Naive thymus-derived CD4-positive, alpha-beta T cell (primary cell): ENCODE measurements around the gene SHISAL2A. TPM values are rescaled to one million over a fixed set of nuclear protein-coding genes. Genes with fewer than 3 reads are reported as not detected.

Experiments used
- ATAC-seq: fragments of 150-1000 bp; cut with Tn5 transposase; 2 replicates; pipeline ENCODE4 v1.10.0; 2021; ENCODE audit warnings: mild to moderate bottlenecking, moderate library complexity
- CTCF ChIA-PET: fragments of 350-600 bp; sonication (Branson Sonifier 250); formaldehyde crosslinking; loops from one replicate; lab custom pipeline; 2021; ENCODE audit warnings: antibody characterized with exemption; lab: Charles Lee
- POLR2A ChIA-PET: fragments of 350-600 bp; sonication (Branson Sonifier 250); formaldehyde crosslinking; loops from one replicate; lab custom pipeline; 2021; ENCODE audit warnings: antibody characterized with exemption, inconsistent platforms; lab: Charles Lee
- DNase-seq, 9 donors: peaks; one replicate each; pipeline versions ENCODE4 v3.0.0 to v3.0.0-alpha.2; 2020 to 2022; ENCODE audit warnings: mixed read lengths in 1 of 9
- H3K27ac ChIP-seq: one replicate; pipeline ENCODE4 v1.7.0; 2013; ENCODE audit warnings: mild to moderate bottlenecking, low read depth, low read length, moderate library complexity
- H3K27me3 ChIP-seq, 2 donors: one replicate each; pipeline ENCODE4 v1.7.0; 2013; ENCODE audit warnings: low read length in 2 of 2, mild to moderate bottlenecking in 2 of 2, moderate library complexity in 2 of 2; ENCODE audit not compliant: control insufficient read depth in 2 of 2, insufficient read depth in 2 of 2
- H3K36me3 ChIP-seq, 3 experiments: 1 replicate in 2 of 3; 2 replicates in 1 of 3; pipeline ENCODE4 v1.7.0; 2013; ENCODE audit warnings: low read length in 3 of 3, mild to moderate bottlenecking in 3 of 3, moderate library complexity in 1 of 3; ENCODE audit not compliant: insufficient read depth in 3 of 3, control insufficient read depth in 2 of 3
- H3K4me1 ChIP-seq, 2 donors: one replicate each; pipeline ENCODE4 v1.7.0; 2013; ENCODE audit warnings: low read length in 2 of 2, mild to moderate bottlenecking in 2 of 2, moderate library complexity in 1 of 2; ENCODE audit not compliant: control insufficient read depth in 2 of 2, insufficient read depth in 2 of 2
- H3K4me3 ChIP-seq: 2 replicates; pipeline ENCODE4 v1.7.0; 2013; ENCODE audit warnings: mild to moderate bottlenecking, low read length
- H3K9me3 ChIP-seq, 3 experiments: 1 replicate in 2 of 3; 2 replicates in 1 of 3; pipeline ENCODE4 v1.7.0; 2013; ENCODE audit warnings: low read length in 3 of 3; ENCODE audit not compliant: control insufficient read depth in 2 of 3
- H3K27ac Mint-ChIP-seq, 9 donors: one replicate each; pipeline ENCODE4 v1.8.0; 2020 to 2022; ENCODE audit warnings: mixed read lengths in 9 of 9, mild to moderate bottlenecking in 8 of 9, moderate library complexity in 5 of 9, inconsistent platforms in 2 of 9
- H3K27me3 Mint-ChIP-seq, 5 donors: one replicate each; pipeline ENCODE4 v1.8.0; 2021 to 2022; ENCODE audit warnings: mixed read lengths in 5 of 5, mild to moderate bottlenecking in 1 of 5
- H3K36me3 Mint-ChIP-seq, 5 donors: one replicate each; pipeline ENCODE4 v1.8.0; 2020 to 2022; ENCODE audit warnings: mixed read lengths in 5 of 5, mild to moderate bottlenecking in 3 of 5, inconsistent platforms in 1 of 5
- H3K4me1 Mint-ChIP-seq, 7 donors: one replicate each; pipeline ENCODE4 v1.8.0; 2020 to 2022; ENCODE audit warnings: mixed read lengths in 7 of 7, mild to moderate bottlenecking in 3 of 7, inconsistent platforms in 1 of 7
- H3K4me3 Mint-ChIP-seq, 10 donors: one replicate each; pipeline ENCODE4 v1.8.0; 2020 to 2022; ENCODE audit warnings: mild to moderate bottlenecking in 10 of 10, mixed read lengths in 10 of 10, moderate library complexity in 6 of 10, inconsistent platforms in 2 of 10
- H3K9me3 Mint-ChIP-seq, 11 donors: one replicate each; pipeline ENCODE4 v1.8.0; 2020 to 2022; ENCODE audit warnings: mixed read lengths in 11 of 11, mild to moderate bottlenecking in 4 of 11, inconsistent platforms in 1 of 11, moderate library complexity in 1 of 11
- intact Hi-C, 2 donors: fragments of 100-400 bp; cut with micrococcal nuclease; formaldehyde crosslinking; loops; one replicate each; pipeline ENCODE4 v1.15.1; 2023
- polyA plus RNA-seq, 2 donors: library from polyadenylated mRNA; unstranded; fragments of 300-500 nt; fragmentation: Illumina TruSeq; gene quantifications; one replicate each; pipeline ENCODE4 v1.2.3, GENCODE V29; 2021
- total RNA-seq, 6 experiments: library from RNA in 5 of 6; stranded (reverse) in 5 of 6; gene quantifications; 1 replicate in 5 of 6; 2 replicates in 1 of 6; pipeline ENCODE4 v1.2.3 and lab custom pipeline; 2021 to 2026

SHISAL2A gene
- total and polyA plus RNA-seq, 7 experiments from 2014 or later, result 6.8 to 87.1 (median 47.6) TPM

DNA sequence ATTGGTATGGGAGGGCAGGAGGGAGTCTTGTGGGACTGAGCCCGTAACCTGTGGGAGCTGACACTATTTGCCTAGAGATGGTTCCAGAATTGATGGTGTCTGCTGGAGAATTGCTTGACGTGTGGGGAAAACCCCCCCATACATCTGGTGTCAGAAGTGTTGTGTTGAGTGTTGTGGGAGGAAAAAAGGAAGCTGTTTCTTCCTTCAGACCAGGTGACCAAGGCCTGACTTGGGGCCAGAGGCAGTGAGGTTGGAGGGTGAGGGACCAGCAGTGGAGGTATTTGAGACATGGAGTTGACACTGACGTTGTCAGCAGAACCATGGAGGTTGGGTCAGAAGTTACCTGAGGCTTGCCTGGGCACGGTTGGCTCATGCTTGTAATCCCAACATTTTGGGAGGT, 8.3 kb downstream of the SHISAL2A start:
- no peak overlapping the region for H3K27ac ChIP-seq
- ChIA-PET CTCF (interaction anchor here (1.0 to 1.7 kb wide), 2 partner anchors 25 to 237 kb away, joined by 3 to 5 read pairs; partner anchors contain the start of genes ORC1 and PRPF38A), POLR2A (interaction anchor here (0.6 to 1.7 kb wide), 4 partner anchors 11 to 169 kb away, joined by 3 to 5 read pairs (median 3); partner anchors contain the start of gene TUT4)
- peaks cover 0 to 18% (median 0%) of the 10 kb centered on the region in 3 experiments for H3K36me3 ChIP-seq
- H3K27me3 ChIP-seq, result no peaks in the 10 kb centered on the region
- ATAC-seq (no peak), DNase-seq (no peak)
- Mint-ChIP-seq H3K4me1 (peaks cover 38 to 68% (median 62%) of the 10 kb centered on the region in 7 donors), H3K9me3 (peaks cover 0 to 8% (median 0%) of the 10 kb centered on the region in 11 donors), H3K36me3 (peaks cover 16 to 36% (median 30%) of the 10 kb centered on the region in 5 donors), H3K4me3 (peak overlapping the region in 7 of 10 donors; percentile 2 to 71 (median 61)), H3K27me3 (no peaks in the 10 kb centered on the region), H3K27ac (peak overlapping the region; percentile 72 to 99 (median 84))
- peaks cover 37 to 52% of the 10 kb centered on the region in 2 donors for H3K4me1 ChIP-seq
- H3K9me3 ChIP-seq, result no peaks in the 10 kb centered on the region
- intact Hi-C loops, result no loop called here
- no peak overlapping the region for H3K4me3 ChIP-seq

DNA sequence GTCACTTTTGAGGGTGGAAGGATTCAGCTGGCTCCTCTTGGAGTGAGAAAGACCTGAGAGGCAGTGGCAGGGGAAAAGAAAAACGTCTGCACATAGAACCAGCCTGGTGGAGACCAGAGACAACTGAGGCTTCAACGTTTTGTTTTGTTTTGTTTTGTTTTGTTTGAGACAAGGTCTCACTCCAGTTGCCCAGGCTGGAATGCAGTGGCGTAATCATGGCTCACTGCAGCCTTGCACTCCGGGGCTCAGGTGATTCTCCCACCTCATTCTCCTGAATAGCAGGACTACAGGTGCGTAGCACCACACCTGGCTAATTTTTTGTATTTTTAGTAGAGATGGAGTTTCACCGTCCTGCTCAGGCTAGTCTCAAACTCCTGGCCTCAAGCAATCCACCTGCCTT, 12.3 kb downstream of the SHISAL2A start:
- no peak overlapping the region for H3K27ac ChIP-seq
- no peaks in the 10 kb centered on the region for H3K9me3 ChIP-seq
- ChIA-PET CTCF (no interaction called here), POLR2A (no interaction called here)
- no peak overlapping the region for H3K4me3 ChIP-seq
- no peaks in the 10 kb centered on the region for H3K27me3 Mint-ChIP-seq
- no peaks in the 10 kb centered on the region for H3K27me3 ChIP-seq
- ATAC-seq (no peak), DNase-seq (no peak)
- peaks cover 0 to 8% (median 0%) of the 10 kb centered on the region in 11 donors for H3K9me3 Mint-ChIP-seq
- peaks cover 12 to 53% (median 43%) of the 10 kb centered on the region in 7 donors for H3K4me1 Mint-ChIP-seq
- peaks cover 0 to 53% (median 4%) of the 10 kb centered on the region in 3 experiments for H3K36me3 ChIP-seq
- H3K27ac Mint-ChIP-seq, result peak overlapping the region in 3 of 9 donors; percentile 41 to 99 (median 60)
- peak overlapping the region in 1 of 10 donors; percentile 9 for H3K4me3 Mint-ChIP-seq
- intact Hi-C loops, result no loop called here
- H3K36me3 Mint-ChIP-seq, result peaks cover 16 to 45% (median 31%) of the 10 kb centered on the region in 5 donors
- H3K4me1 ChIP-seq, result peaks cover 10 to 17% of the 10 kb centered on the region in 2 donors

DNA sequence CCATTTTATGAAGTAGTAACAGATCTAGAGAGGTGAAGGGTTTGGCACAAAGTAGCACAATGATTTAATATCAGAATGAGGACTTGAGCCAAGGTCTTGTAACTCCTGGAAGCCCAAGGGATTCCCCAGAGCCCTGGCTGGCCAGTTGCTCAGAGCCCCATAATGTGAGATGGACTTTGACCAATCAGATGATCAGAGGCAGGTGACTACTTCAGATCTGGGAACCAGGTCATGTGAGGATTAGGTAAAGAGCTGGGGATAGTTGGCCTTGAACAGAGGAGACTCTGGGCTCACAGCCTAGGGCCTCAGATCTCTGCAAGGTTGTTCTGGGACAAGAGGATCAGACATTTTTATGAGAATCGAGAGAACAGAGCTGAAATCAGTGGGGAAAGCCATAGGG, 18.9 kb downstream of the SHISAL2A start:
- Histone ChIP-seq H3K9me3 (no peaks in the 10 kb centered on the region), H3K27ac (peak overlapping the region; percentile 18), H3K36me3 (peaks cover 0 to 50% (median 4%) of the 10 kb centered on the region in 3 experiments), H3K4me1 (no peaks in the 10 kb centered on the region), H3K27me3 (no peaks in the 10 kb centered on the region), H3K4me3 (no peak overlapping the region)
- CTCF ChIA-PET, result interaction anchor here (0.5 kb wide), 1 partner anchor 214 kb away, joined by 3 read pairs; no protein-coding TSS in a partner anchor
- no peaks in the 10 kb centered on the region for H3K27me3 Mint-ChIP-seq
- H3K4me1 Mint-ChIP-seq, result peaks cover 5 to 49% (median 23%) of the 10 kb centered on the region in 7 donors
- intact Hi-C loops, result no loop called here
- POLR2A ChIA-PET, result interaction anchor here (0.8 to 1.0 kb wide), 2 partner anchors 9 to 10 kb away, joined by 3 read pairs; no protein-coding TSS in a partner anchor
- DNase-seq, result no peak
- peak overlapping the region in 8 of 9 donors; percentile 43 to 92 (median 66) for H3K27ac Mint-ChIP-seq
- H3K4me3 Mint-ChIP-seq, result no peak overlapping the region
- H3K9me3 Mint-ChIP-seq, result peaks cover 0 to 2% (median 0%) of the 10 kb centered on the region in 11 donors
- no peak for ATAC-seq
- peaks cover 4 to 56% (median 44%) of the 10 kb centered on the region in 5 donors for H3K36me3 Mint-ChIP-seq

DNA sequence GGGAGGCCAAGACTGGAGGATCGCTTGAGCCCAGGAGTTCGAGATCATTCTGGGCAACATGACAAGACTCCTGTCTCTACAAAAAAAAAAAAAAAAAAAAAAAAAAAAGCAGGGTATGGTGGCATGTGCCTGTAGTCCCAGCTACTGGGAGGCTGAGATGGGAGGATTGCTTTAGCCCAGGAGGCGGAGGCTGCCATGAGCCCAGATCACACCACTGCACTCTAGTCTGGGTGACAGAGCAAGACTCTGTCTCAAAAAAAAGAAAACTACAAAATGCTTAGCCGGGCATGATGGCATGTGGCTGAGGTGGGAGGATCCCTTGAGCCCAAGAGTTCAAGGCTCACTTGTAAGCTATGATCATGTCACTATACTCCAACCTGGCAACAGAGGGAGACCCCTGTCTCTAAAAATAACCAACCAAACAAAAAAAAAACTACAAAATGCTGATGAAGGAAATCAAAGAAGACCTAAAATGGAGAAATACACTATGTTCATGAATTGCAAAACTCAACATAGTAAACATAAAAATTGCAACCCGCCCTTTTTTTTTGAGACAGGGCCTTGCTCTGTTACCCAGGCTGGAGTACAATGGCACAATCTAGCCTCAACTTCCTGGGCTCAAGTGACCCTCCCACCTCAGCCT, 20.4 kb downstream of the SHISAL2A start:
- POLR2A ChIA-PET, result interaction anchor here (0.6 kb wide), 1 partner anchor 279 kb away, joined by 3 read pairs; no protein-coding TSS in a partner anchor
- intact Hi-C loops, result no loop called here
- no peaks in the 10 kb centered on the region for H3K4me1 ChIP-seq
- Mint-ChIP-seq H3K27me3 (no peaks in the 10 kb centered on the region), H3K4me3 (no peak overlapping the region), H3K9me3 (peaks cover 0 to 2% (median 0%) of the 10 kb centered on the region in 11 donors), H3K27ac (peak overlapping the region in 8 of 9 donors; percentile 59 to 90 (median 78)), H3K4me1 (peaks cover 5 to 45% (median 24%) of the 10 kb centered on the region in 7 donors), H3K36me3 (peaks cover 4 to 57% (median 39%) of the 10 kb centered on the region in 5 donors)
- no peak for ATAC-seq
- no peaks in the 10 kb centered on the region for H3K27me3 ChIP-seq
- no peak overlapping the region for H3K4me3 ChIP-seq
- no peaks in the 10 kb centered on the region for H3K9me3 ChIP-seq
- CTCF ChIA-PET, result interaction anchor here (0.6 to 0.7 kb wide), 2 partner anchors 58 to 254 kb away, joined by 4 read pairs; no protein-coding TSS in a partner anchor
- no peak overlapping the region for H3K27ac ChIP-seq
- H3K36me3 ChIP-seq, result peaks cover 0 to 45% (median 4%) of the 10 kb centered on the region in 3 experiments
- no peak for DNase-seq

- Mint-ChIP-seq H3K27ac (peak overlapping the region in 6 of 9 donors; percentile 44 to 90 (median 68)), H3K4me1 (peaks cover 5 to 42% (median 20%) of the 10 kb centered on the region in 7 donors), H3K4me3 (no peak overlapping the region), H3K27me3 (no peaks in the 10 kb centered on the region), H3K9me3 (peaks cover 0 to 2% (median 0%) of the 10 kb centered on the region in 11 donors), H3K36me3 (peaks cover 4 to 57% (median 35%) of the 10 kb centered on the region in 5 donors)
- Histone ChIP-seq H3K4me1 (no peaks in the 10 kb centered on the region), H3K27me3 (no peaks in the 10 kb centered on the region), H3K9me3 (no peaks in the 10 kb centered on the region), H3K27ac (no peak overlapping the region), H3K36me3 (peaks cover 0 to 44% (median 0%) of the 10 kb centered on the region in 3 experiments), H3K4me3 (no peak overlapping the region)
- DNase-seq (no peak), ATAC-seq (no peak)
- ChIA-PET CTCF (interaction anchor here (0.6 kb wide), 1 partner anchor 254 kb away, joined by 4 read pairs; no protein-coding TSS in a partner anchor), POLR2A (interaction anchor here (0.6 kb wide), 1 partner anchor 279 kb away, joined by 3 read pairs; no protein-coding TSS in a partner anchor)
- intact Hi-C loops, result no loop called here
Measured at GRCh38 chr1:52654063-52654462, 21.1 kb downstream of the SHISAL2A start.

DNA sequence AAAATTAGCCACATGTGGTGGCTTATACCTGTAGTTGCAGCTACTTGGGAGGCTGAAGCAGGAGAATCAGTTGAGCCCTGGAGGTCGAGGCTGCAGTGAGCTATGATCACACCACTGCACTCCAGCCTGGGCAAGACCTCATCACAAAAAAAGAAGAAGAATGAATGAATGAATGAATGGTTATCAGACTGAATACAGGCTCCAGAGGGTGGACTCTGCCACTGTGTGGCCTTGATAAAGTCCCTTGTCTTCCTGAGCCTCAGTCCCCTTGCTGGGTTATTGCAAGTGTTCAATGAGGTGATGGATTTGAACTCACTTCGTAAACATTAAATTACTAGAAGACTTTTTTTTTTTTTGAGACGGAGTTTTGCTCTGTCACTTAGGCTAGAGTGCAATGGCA, 24.7 kb downstream of the SHISAL2A start:
- POLR2A ChIA-PET, result interaction anchor here (0.8 to 1.7 kb wide), 3 partner anchors 9 to 24 kb away, joined by 3 to 5 read pairs (median 3); partner anchors contain the start of gene SHISAL2A
- peaks cover 4 to 63% (median 25%) of the 10 kb centered on the region in 5 donors for H3K36me3 Mint-ChIP-seq
- intact Hi-C loops, result no loop called here

More for the DNA sequence above, 24.7 kb downstream of the SHISAL2A start:
- ATAC-seq, result no peak
- DNase-seq, result no peak
- Histone ChIP-seq H3K9me3 (no peaks in the 10 kb centered on the region), H3K4me1 (no peaks in the 10 kb centered on the region), H3K4me3 (no peak overlapping the region), H3K27me3 (no peaks in the 10 kb centered on the region), H3K36me3 (peaks cover 0 to 35% (median 0%) of the 10 kb centered on the region in 3 experiments), H3K27ac (no peak overlapping the region)
- Mint-ChIP-seq H3K9me3 (no peaks in the 10 kb centered on the region), H3K27ac (peak overlapping the region in 6 of 9 donors; percentile 21 to 95 (median 68)), H3K4me3 (no peak overlapping the region), H3K27me3 (no peaks in the 10 kb centered on the region), H3K4me1 (peaks cover 0 to 32% (median 19%) of the 10 kb centered on the region in 7 donors)
- CTCF ChIA-PET, result interaction anchor here (0.5 kb wide), 1 partner anchor 517 kb away, joined by 3 read pairs; no protein-coding TSS in a partner anchor
